Sigmoid colon (tissue), 7 donors: ENCODE data around the gene CYP4F8. TPM values are rescaled to one million over a fixed set of nuclear protein-coding genes. Genes with fewer than 3 reads are reported as not detected.

Experiments used
- DNase-seq: peaks from one replicate; pipeline ENCODE4 v3.0.0-alpha.2; 2019
- H3K27ac ChIP-seq, 4 donors: fragments of 200-600 bp; sonication (generic); one replicate each; pipeline ENCODE4 v1.5.1; 2016 to 2019; ENCODE audit warnings: mild to moderate bottlenecking in 1 of 4
- H3K27me3 ChIP-seq, 3 donors: fragments of 200-600 bp; sonication (generic); one replicate each; pipeline ENCODE4 v1.5.1; 2019; ENCODE audit warnings: mild to moderate bottlenecking in 1 of 3
- H3K36me3 ChIP-seq, 4 donors: fragments of 200-600 bp; sonication (generic); one replicate each; pipeline ENCODE4 v1.5.1; 2016 to 2019
- H3K4me1 ChIP-seq, 4 donors: fragments of 200-600 bp; sonication (generic); one replicate each; pipeline ENCODE4 v1.5.1; 2017 to 2019
- H3K4me3 ChIP-seq, 4 donors: fragments of 200-600 bp; sonication (generic); one replicate each; pipeline ENCODE4 v1.5.1; 2017 to 2019; ENCODE audit warnings: mild to moderate bottlenecking in 2 of 4, moderate library complexity in 1 of 4
- H3K9me3 ChIP-seq, 4 donors: fragments of 200-600 bp in 3 of 4; sonication (generic) in 3 of 4; one replicate each; pipeline versions ENCODE4 v1.5.1 to v1.6.1; 2013 to 2019
- EP300 ChIP-seq, 4 donors: sonication (generic); formaldehyde crosslinking; IDR thresholded peaks; one replicate each; pipeline ENCODE4 v1.6.1; 2017; ENCODE audit warnings: antibody characterized with exemption in 4 of 4
- POLR2A ChIP-seq, 2 donors: fragments of 450-650 bp; IDR thresholded peaks; one replicate each; pipeline ENCODE4 v1.6.1; 2016; ENCODE audit warnings: antibody characterized with exemption in 2 of 2, mild to moderate bottlenecking in 2 of 2, moderate library complexity in 2 of 2
- POLR2AphosphoS5 ChIP-seq, 4 donors: sonication (generic); formaldehyde crosslinking; IDR thresholded peaks; one replicate each; pipeline ENCODE4 v1.6.1; 2017; ENCODE audit warnings: antibody characterized with exemption in 4 of 4
- WGBS, 2 donors: extraction: QIAGEN DNeasy Blood & Tissue Kit; methylation state at CpG; one replicate each; pipeline ENCODE4 v1.1.7; 2013; 5-methylcytosine and 5-hydroxymethylcytosine counted together
- intact Hi-C: fragments of 100-400 bp; cut with DNase I; formaldehyde crosslinking; loops from one replicate; pipeline ENCODE4 v1.15.1; 2023
- polyA plus RNA-seq, 3 donors: library from polyadenylated mRNA; stranded (reverse); fragments of 200-250 nt; gene quantifications; one replicate each; pipeline ENCODE4 v1.2.3, GENCODE V29; 2013
- total RNA-seq, 4 donors: library from RNA; depleted of rRNA; stranded (reverse); fragments of >200 nt; gene quantifications; one replicate each; pipeline ENCODE4 v1.1.0, GENCODE V29; 2016
- TF ChIP-seq, protein P1 (sequence below), 4 experiments: fragments of 450-650 bp in 3 of 4; fragments of 200-600 bp in 1 of 4; IDR thresholded peaks; one replicate each; pipeline ENCODE4 v1.5.1; 2016 to 2019; ENCODE audit warnings: antibody characterized with exemption in 4 of 4, mild to moderate bottlenecking in 3 of 4, moderate library complexity in 2 of 4
- donor health status: healthy with polysubstance abuse.
- donor health status: Bipolar disorder and iron deficiency.
- donor health status: healthy.

CYP4F8 gene
- total and polyA plus RNA-seq, 7 donors: not detected

DNA sequence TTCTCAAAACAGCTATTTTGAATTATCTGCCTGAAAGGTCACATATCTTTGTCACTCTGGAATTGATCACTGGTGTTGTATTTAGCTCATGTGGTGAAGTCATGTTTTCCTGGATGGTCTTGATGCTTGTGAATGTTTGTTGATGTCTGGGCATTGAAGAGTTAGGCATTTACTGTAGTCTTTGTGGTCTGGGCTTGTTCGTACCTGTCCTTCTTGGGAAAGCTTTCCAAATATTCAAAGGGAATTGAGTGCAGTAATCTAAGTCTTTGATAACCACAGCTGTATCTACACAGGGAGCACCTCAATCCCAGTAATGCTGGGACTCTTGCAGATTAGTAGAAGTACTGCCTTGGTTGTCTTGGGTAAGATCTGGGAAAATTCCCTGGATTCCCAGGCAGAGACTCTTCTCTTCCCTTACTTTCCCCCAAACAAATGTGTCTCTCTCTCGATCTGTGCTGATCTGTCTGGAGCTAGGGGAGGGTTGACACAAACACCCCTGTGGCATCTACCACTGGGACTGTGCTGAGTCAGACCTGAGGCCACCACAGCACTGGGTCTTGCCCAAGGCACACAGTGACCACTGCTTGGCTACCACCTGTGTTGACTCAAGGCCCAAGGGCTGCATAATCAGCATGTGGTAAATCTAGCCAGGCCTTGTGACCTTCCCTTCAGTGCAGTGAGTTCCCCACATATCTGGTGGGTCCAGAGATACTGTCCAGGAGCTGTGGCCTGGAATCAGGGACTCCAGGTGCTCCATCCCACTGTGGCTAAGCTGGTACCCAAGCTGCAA, 20.2 kb downstream of the CYP4F8 start:
- Histone ChIP-seq H3K4me1 (no peaks in the 10 kb centered on the region), H3K4me3 (no peak overlapping the region), H3K36me3 (no peaks in the 10 kb centered on the region), H3K27ac (no peak overlapping the region), H3K9me3 (no peaks in the 10 kb centered on the region), H3K27me3 (peaks cover 0 to 17% (median 0%) of the 10 kb centered on the region in 3 donors)
- DNase-seq: no peak
- intact Hi-C loops: no loop called here
- TF ChIP-seq EP300 (IDR thresholded peaks at IDR 0.05): no peak
- no peak for TF ChIP-seq POLR2AphosphoS5 (IDR thresholded peaks at IDR 0.05)
- TF ChIP-seq POLR2A (IDR thresholded peaks at IDR 0.05): no peak
- TF ChIP-seq, protein P1, sequence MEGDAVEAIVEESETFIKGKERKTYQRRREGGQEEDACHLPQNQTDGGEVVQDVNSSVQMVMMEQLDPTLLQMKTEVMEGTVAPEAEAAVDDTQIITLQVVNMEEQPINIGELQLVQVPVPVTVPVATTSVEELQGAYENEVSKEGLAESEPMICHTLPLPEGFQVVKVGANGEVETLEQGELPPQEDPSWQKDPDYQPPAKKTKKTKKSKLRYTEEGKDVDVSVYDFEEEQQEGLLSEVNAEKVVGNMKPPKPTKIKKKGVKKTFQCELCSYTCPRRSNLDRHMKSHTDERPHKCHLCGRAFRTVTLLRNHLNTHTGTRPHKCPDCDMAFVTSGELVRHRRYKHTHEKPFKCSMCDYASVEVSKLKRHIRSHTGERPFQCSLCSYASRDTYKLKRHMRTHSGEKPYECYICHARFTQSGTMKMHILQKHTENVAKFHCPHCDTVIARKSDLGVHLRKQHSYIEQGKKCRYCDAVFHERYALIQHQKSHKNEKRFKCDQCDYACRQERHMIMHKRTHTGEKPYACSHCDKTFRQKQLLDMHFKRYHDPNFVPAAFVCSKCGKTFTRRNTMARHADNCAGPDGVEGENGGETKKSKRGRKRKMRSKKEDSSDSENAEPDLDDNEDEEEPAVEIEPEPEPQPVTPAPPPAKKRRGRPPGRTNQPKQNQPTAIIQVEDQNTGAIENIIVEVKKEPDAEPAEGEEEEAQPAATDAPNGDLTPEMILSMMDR (IDR thresholded peaks at IDR 0.05): no peak
- 80 to 87% methylated on average over 2 of the region's 2 CpGs for WGBS, 2 donors

DNA sequence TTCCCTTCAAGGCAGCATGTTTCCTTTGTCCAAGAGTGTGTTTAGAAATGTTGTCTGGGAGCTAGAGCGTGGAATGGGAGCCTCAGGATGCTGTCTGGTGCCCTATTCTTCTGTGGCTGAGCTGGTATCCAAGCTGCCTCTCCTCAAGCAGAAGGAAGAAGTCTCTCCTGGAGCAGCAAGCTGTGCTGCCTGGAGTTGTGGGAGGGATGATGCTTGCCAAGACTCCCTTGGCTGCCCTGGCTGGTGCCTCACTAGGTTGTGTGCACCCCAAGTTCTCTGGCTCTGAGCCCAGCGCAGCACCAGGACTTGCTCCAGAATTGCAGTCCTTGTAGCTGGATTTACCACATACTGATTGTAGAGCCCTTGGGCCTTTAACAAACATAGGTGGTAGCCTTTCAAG, 21.0 kb downstream of the CYP4F8 start:
- no peaks in the 10 kb centered on the region for H3K4me1 ChIP-seq
- peaks cover 0 to 12% (median 0%) of the 10 kb centered on the region in 3 donors for H3K27me3 ChIP-seq
- no peak overlapping the region for H3K27ac ChIP-seq
- H3K9me3 ChIP-seq: no peaks in the 10 kb centered on the region
- H3K36me3 ChIP-seq: no peaks in the 10 kb centered on the region
- WGBS, 2 donors: 81 to 92% methylated on average over 2 of the region's 2 CpGs
- no peak overlapping the region for H3K4me3 ChIP-seq
- DNase-seq: no peak
- TF ChIP-seq POLR2A (IDR thresholded peaks at IDR 0.05) (no peak), EP300 (IDR thresholded peaks at IDR 0.05) (no peak), POLR2AphosphoS5 (IDR thresholded peaks at IDR 0.05) (no peak)
- TF ChIP-seq, protein P1 (IDR thresholded peaks at IDR 0.05): no peak
- intact Hi-C loops: no loop called here

DNA sequence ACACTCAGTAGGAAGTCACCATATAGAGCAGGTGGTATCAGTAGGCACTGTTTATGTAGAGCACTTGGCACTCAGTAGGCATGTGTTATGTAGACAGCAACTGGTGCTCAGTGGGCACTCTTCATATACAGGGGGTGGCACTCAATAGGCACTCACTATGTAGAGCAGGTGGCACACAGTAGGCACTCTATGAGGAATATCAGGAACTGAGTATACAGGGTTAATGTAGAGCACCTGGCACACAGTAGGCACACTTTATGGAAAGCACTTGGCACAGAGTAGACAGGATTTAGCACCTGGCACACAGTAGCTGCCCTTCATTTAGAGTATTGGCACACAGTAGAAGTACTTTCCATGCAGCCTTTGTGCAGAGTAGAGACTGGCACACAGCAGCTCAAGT, 24.6 kb downstream of the CYP4F8 start:
- DNase-seq: no peak
- Histone ChIP-seq H3K4me1 (no peaks in the 10 kb centered on the region), H3K4me3 (no peak overlapping the region), H3K27me3 (peaks cover 0 to 5% (median 0%) of the 10 kb centered on the region in 3 donors), H3K27ac (no peak overlapping the region), H3K9me3 (no peaks in the 10 kb centered on the region), H3K36me3 (no peaks in the 10 kb centered on the region)
- TF ChIP-seq EP300 (IDR thresholded peaks at IDR 0.05) (no peak), POLR2A (IDR thresholded peaks at IDR 0.05) (no peak), POLR2AphosphoS5 (IDR thresholded peaks at IDR 0.05) (no peak)
- TF ChIP-seq, protein P1 (IDR thresholded peaks at IDR 0.05): no peak
- intact Hi-C loops: no loop called here

GRCh38 chr19:15640294-15640903, 25.4 kb downstream of the CYP4F8 start, which contains the start of gene CYP4F3:
Gene CYP4F3 (plus strand): TSS chr19:15640897. CDS start chr19:15641416, 519 bp downstream.
- no peaks in the 10 kb centered on the region for H3K36me3 ChIP-seq
- H3K27ac ChIP-seq: no peak within 1 kb of the TSS
- 14 to 49% methylated on average over 6 of the region's 6 CpGs for WGBS, 2 donors
- H3K4me3 ChIP-seq: no peak within 1 kb of the TSS
- no peaks in the 10 kb centered on the region for H3K4me1 ChIP-seq
- TF ChIP-seq, protein P1 (IDR thresholded peaks at IDR 0.05): no peak
- TF ChIP-seq EP300 (IDR thresholded peaks at IDR 0.05) (no peak), POLR2AphosphoS5 (IDR thresholded peaks at IDR 0.05) (no peak), POLR2A (IDR thresholded peaks at IDR 0.05) (no peak)
- no peak for DNase-seq
- no peaks in the 10 kb centered on the region for H3K9me3 ChIP-seq
- peaks cover 0 to 5% (median 0%) of the 10 kb centered on the region in 3 donors for H3K27me3 ChIP-seq
- intact Hi-C loops: no loop called here
